ENCODE measurements around the gene GPC6. TPM values are rescaled to one million over a fixed set of nuclear protein-coding genes. Genes with fewer than 3 reads are reported as not detected.

Gene GPC6
- total and polyA plus RNA-seq, 4 donors, result 5.9 to 29.1 (median 18.2) TPM

- Histone ChIP-seq H3K4me3 (ENCODE audit: low read depth in 1 of 3, low read length in 3 of 3) (no peak overlapping the region), H3K27ac (ENCODE audit: low read depth in 1 of 2, low read length in 2 of 2) (no peak overlapping the region), H3K9ac (ENCODE audit: low read depth in 1 of 2, low read length in 2 of 2) (no peak overlapping the region), H3K9me3 (ENCODE audit: control insufficient read depth in 4 of 4, low read length in 3 of 4) (no peaks in the 10 kb centered on the region), H3K27me3 (ENCODE audit: control insufficient read depth in 4 of 4, insufficient read depth in 4 of 4, low read length in 3 of 4) (no peaks in the 10 kb centered on the region), H3K4me1 (ENCODE audit: control insufficient read depth in 4 of 4, insufficient read depth in 4 of 4, low read length in 3 of 4) (peaks cover 0 to 6% (median 3%) of the 10 kb centered on the region in 4 donors), H3K36me3 (ENCODE audit: control insufficient read depth in 4 of 4, insufficient read depth in 3 of 4, low read depth in 1 of 4, low read length in 3 of 4) (no peaks in the 10 kb centered on the region)
- no peak for DNase-seq (ENCODE audit: low spot score)
- 88% methylated on average over 2 of the region's 2 CpGs for WGBS
- TF ChIP-seq TAF1 (conservative IDR thresholded peaks at IDR 0.05) (no peak), HNF4A (conservative IDR thresholded peaks at IDR 0.05) (no peak), CTCF (IDR thresholded peaks at IDR 0.05; ENCODE audit: low read depth, low read length, missing input control) (no peak), ZBTB33 (IDR thresholded peaks at IDR 0.05) (no peak), FOXA1 (IDR thresholded peaks at IDR 0.05) (no peak), MAX (IDR thresholded peaks at IDR 0.05) (no peak), YY1 (IDR thresholded peaks at IDR 0.05) (no peak), FOXA2 (IDR thresholded peaks at IDR 0.05) (no peak), NR2F2 (IDR thresholded peaks at IDR 0.05) (no peak), RAD21 (IDR thresholded peaks at IDR 0.05) (no peak), REST (IDR thresholded peaks at IDR 0.05) (no peak), ATF3 (IDR thresholded peaks at IDR 0.05) (no peak), RXRA (IDR thresholded peaks at IDR 0.05) (no peak), JUND (IDR thresholded peaks at IDR 0.05) (no peak), GABPA (IDR thresholded peaks at IDR 0.05 in 1 of 2, conservative IDR thresholded peaks at IDR 0.05 in 1 of 2) (no peak), EGR1 (IDR thresholded peaks at IDR 0.05; ENCODE audit: low read depth in 2 of 2) (no peak), SP1 (IDR thresholded peaks at IDR 0.05) (no peak), HNF4G (IDR thresholded peaks at IDR 0.05) (no peak)
These were observed 505.6 kb downstream of the GPC6 start for GRCh38 chr13:93732186-93732585.

Data from liver (tissue), 9 donors.